ENCODE data around the gene HCAR2. TPM values are rescaled to one million over a fixed set of nuclear protein-coding genes. Genes with fewer than 3 reads are reported as not detected.
"Not testable (repeated sequence)": the region's sequence is repeated elsewhere in the genome, so short reads cannot be mapped to it uniquely, and the experiment has no call there.

Gene HCAR2
- total RNA-seq, 3 donors from 2014 or later (not counting 1 experiment from before 2014, with no cell fraction given), result 1.3 to 8.5 (median 1.5) TPM

DNA sequence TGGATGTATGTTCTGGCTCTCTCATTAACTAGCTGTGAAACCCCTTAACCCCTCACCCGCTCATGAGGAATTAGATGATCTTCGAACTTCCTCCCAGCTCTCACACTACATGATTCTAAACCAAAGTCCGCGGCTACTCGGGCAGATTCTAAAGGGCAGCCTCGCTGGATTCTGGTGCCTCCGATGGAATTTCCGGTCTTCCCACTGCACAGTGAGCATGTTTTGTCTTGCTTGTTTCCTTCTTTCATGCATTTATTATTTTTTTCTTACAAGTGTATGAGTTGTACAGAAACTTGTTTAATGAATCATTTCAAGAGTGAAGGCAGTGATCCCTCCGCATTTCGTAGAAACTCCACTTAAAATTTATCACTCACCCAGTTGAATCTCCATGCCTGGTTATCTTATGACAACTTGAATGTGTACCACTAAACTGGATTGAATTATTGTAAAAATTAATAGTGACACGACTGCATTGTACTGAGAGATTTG lies 17.9 kb upstream of the HCAR2 start:
- Histone ChIP-seq H3K9me3 (ENCODE audit: control insufficient read depth, insufficient read depth, low read length) (no peaks in the 10 kb centered on the region), H3K4me3 (ENCODE audit: low read length) (no peak overlapping the region), H3K27ac (ENCODE audit: low read length) (no peak overlapping the region), H3K36me3 (ENCODE audit: control insufficient read depth, insufficient read depth, low read length) (no peaks in the 10 kb centered on the region), H3K4me1 (ENCODE audit: control insufficient read depth, insufficient read depth, low read length) (no peaks in the 10 kb centered on the region), H3K27me3 (ENCODE audit: control insufficient read depth, insufficient read depth, low read length) (no peaks in the 10 kb centered on the region)
- ATAC-seq, result no peak
- Mint-ChIP-seq H3K27me3 (ENCODE audit: low read depth in 2 of 2) (peaks cover 0 to 4% of the 10 kb centered on the region in 2 donors), H3K9me3 (no peaks in the 10 kb centered on the region), H3K4me3 (no peak overlapping the region), H3K4me1 (no peaks in the 10 kb centered on the region), H3K36me3 (no peaks in the 10 kb centered on the region), H3K27ac (no peak overlapping the region)
- WGBS (ENCODE audit: insufficient coverage), result 91% methylated on average over 9 of the region's 11 CpGs
- intact Hi-C loops (cut with micrococcal nuclease), result no loop called here
- TF ChIP-seq, protein P1, sequence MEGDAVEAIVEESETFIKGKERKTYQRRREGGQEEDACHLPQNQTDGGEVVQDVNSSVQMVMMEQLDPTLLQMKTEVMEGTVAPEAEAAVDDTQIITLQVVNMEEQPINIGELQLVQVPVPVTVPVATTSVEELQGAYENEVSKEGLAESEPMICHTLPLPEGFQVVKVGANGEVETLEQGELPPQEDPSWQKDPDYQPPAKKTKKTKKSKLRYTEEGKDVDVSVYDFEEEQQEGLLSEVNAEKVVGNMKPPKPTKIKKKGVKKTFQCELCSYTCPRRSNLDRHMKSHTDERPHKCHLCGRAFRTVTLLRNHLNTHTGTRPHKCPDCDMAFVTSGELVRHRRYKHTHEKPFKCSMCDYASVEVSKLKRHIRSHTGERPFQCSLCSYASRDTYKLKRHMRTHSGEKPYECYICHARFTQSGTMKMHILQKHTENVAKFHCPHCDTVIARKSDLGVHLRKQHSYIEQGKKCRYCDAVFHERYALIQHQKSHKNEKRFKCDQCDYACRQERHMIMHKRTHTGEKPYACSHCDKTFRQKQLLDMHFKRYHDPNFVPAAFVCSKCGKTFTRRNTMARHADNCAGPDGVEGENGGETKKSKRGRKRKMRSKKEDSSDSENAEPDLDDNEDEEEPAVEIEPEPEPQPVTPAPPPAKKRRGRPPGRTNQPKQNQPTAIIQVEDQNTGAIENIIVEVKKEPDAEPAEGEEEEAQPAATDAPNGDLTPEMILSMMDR (IDR thresholded peaks at IDR 0.05), result no peak
- no peak for DNase-seq

DNA sequence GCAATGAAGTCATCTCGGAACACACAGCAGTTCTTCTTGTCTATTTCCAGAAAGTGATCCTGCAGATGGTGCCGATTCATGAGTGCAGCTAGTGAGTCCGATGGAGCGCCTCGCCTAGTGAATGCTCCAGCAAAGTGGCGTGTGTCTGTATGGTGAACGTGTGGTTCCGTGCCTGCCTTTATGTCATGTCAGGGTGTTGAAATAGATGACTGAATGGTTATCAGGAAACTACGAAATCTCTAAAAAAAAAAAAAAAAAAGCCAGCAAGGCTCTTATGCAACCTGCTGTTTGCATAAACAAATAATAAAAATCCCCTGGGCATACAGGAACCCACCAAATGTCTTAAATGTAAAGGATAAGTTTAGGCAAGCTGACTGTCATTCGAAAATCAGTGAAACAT lies 13.5 kb upstream of the HCAR2 start, which contains the start of gene HCAR3:
HCAR3 (minus strand) TSS at position 154 of the 400 bp plus-strand sequence; CDS start at position 80, 74 bp downstream.
- H3K36me3 Mint-ChIP-seq; H3K27ac ChIP-seq (ENCODE audit: low read length); intact Hi-C loops (cut with micrococcal nuclease); H3K27me3 Mint-ChIP-seq (ENCODE audit: low read depth in 2 of 2); H3K27me3 ChIP-seq (ENCODE audit: control insufficient read depth, insufficient read depth, low read length); H3K9me3 Mint-ChIP-seq; DNase-seq; H3K4me3 ChIP-seq (ENCODE audit: low read length); H3K27ac Mint-ChIP-seq; H3K4me1 Mint-ChIP-seq; H3K36me3 ChIP-seq (ENCODE audit: control insufficient read depth, insufficient read depth, low read length); H3K4me3 Mint-ChIP-seq; H3K4me1 ChIP-seq (ENCODE audit: control insufficient read depth, insufficient read depth, low read length); H3K9me3 ChIP-seq (ENCODE audit: control insufficient read depth, insufficient read depth, low read length): not testable (repeated sequence)
- ATAC-seq, result peak in 1 of 3 donors; percentile 64
- 88% methylated on average over 8 of the region's 10 CpGs for WGBS (ENCODE audit: insufficient coverage)

DNA sequence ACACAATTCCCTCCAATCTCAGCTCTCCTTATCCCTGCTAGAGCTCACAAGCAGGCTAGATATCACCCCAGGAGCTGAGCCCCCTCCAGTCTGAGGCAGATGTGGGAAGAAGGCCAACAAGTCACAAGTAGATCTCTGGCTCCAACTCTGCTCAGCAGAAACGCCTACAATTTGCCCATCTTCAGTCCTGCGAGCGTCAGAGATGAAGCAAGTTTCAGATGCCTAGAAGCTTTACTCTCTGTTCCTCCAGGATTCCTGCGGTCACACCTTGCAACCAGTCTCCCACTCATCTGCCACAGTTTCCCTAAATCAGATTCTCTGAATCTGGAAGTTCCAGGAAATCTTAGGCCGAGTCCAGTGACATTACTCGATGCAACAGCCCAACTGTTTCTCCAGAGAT lies 12.1 kb upstream of the HCAR2 start:
- H3K4me3 Mint-ChIP-seq; H3K27me3 ChIP-seq (ENCODE audit: control insufficient read depth, insufficient read depth, low read length); H3K4me1 Mint-ChIP-seq; intact Hi-C loops (cut with micrococcal nuclease); H3K27me3 Mint-ChIP-seq (ENCODE audit: low read depth in 2 of 2); ATAC-seq; H3K4me3 ChIP-seq (ENCODE audit: low read length); H3K9me3 ChIP-seq (ENCODE audit: control insufficient read depth, insufficient read depth, low read length); H3K4me1 ChIP-seq (ENCODE audit: control insufficient read depth, insufficient read depth, low read length); H3K36me3 Mint-ChIP-seq; H3K36me3 ChIP-seq (ENCODE audit: control insufficient read depth, insufficient read depth, low read length); H3K9me3 Mint-ChIP-seq; DNase-seq; H3K27ac ChIP-seq (ENCODE audit: low read length); H3K27ac Mint-ChIP-seq: not testable (repeated sequence)
- 90% methylated on average over 6 of the region's 6 CpGs for WGBS (ENCODE audit: insufficient coverage)

DNA sequence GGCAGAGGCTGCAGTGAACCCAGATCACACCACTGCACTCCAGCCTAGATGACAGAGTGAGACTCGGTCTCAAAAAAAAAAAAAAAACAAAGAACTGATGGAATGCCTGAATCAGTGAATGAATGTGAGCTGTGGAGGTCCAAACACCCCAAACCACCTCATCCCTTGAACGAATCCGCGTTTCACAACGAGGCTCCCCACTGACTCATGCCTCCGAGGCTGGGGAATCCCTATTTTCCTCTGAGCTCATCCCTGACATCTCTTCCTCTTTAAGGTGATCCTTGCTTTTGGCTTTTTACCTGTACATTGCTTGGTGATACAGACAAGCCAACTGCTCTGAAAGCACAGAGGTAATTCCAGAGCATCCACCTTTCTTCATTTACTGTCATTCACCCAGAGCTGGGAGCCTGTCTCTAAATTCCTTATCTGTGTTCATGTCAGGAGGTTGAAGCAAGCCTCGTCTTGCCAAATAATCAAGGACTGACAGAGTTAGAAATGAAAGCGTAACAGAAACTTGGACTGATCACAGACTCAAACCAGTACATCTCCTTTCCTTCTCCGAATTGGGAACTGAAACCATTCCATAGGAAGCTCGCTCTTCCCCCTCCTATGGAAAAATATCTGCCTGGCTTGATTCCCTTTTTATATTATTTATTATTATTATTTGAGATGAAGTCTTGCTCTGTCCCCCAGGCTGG lies 10.5 kb upstream of the HCAR2 start:
- H3K9me3 Mint-ChIP-seq, result not testable (repeated sequence)
- 79% methylated on average over 3 of the region's 10 CpGs for WGBS (ENCODE audit: insufficient coverage)

DNA sequence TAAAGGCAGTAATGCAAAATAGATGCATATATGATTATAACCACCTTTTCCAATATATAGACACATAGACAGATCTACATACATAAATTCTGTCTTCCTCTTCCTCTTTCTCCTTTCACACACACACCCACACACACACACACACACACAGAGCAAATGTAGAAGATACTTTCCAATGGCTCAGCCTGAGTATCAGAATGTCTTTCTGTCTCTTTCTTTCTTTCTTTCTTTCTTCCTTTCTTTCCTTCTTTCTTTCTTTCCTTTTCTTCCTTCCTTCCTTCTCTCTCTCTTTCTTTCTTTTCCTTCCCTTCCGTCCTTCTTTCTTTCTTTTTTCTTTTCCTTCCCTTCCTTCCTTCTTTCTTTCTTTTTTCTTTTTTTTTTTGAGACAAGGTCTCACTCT lies 8.1 kb upstream of the HCAR2 start:
- H3K4me3 ChIP-seq (ENCODE audit: low read length); H3K36me3 Mint-ChIP-seq; DNase-seq; ATAC-seq; intact Hi-C loops (cut with micrococcal nuclease); H3K4me1 Mint-ChIP-seq; H3K4me1 ChIP-seq (ENCODE audit: control insufficient read depth, insufficient read depth, low read length); H3K27me3 Mint-ChIP-seq (ENCODE audit: low read depth in 2 of 2); H3K9me3 ChIP-seq (ENCODE audit: control insufficient read depth, insufficient read depth, low read length); H3K27ac ChIP-seq (ENCODE audit: low read length); H3K9me3 Mint-ChIP-seq; H3K27me3 ChIP-seq (ENCODE audit: control insufficient read depth, insufficient read depth, low read length); H3K27ac Mint-ChIP-seq; H3K36me3 ChIP-seq (ENCODE audit: control insufficient read depth, insufficient read depth, low read length); H3K4me3 Mint-ChIP-seq: not testable (repeated sequence)
- 83% methylated on average over 1 of the region's 1 CpG for WGBS (ENCODE audit: insufficient coverage)

More for the DNA sequence above, 10.5 kb upstream of the HCAR2 start:
- DNase-seq; H3K4me3 Mint-ChIP-seq; H3K4me3 ChIP-seq (ENCODE audit: low read length); H3K27me3 ChIP-seq (ENCODE audit: control insufficient read depth, insufficient read depth, low read length); H3K4me1 ChIP-seq (ENCODE audit: control insufficient read depth, insufficient read depth, low read length); H3K9me3 ChIP-seq (ENCODE audit: control insufficient read depth, insufficient read depth, low read length); H3K27ac ChIP-seq (ENCODE audit: low read length); H3K36me3 ChIP-seq (ENCODE audit: control insufficient read depth, insufficient read depth, low read length); H3K4me1 Mint-ChIP-seq; H3K27me3 Mint-ChIP-seq (ENCODE audit: low read depth in 2 of 2); intact Hi-C loops (cut with micrococcal nuclease); H3K36me3 Mint-ChIP-seq; ATAC-seq; H3K27ac Mint-ChIP-seq: not testable (repeated sequence)

DNA sequence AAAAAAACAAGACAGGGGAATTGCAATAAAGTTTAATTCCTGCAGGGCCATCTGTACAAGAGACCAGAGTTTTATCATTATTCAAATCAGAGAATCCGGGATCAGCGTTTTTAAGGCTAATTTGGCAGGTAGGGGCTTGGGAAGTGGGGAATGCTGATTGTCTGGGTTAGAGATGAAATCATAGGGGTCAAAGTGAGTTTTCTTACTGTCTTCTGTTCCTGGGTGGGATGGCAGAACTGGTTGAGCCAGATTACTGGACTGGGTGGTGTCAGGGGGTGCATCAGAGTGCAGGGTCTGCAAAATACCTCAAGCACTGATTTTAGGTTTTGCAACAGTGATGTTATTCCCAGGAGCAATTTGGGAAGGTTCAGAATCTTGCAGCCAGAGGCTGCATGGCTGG lies 7.2 kb upstream of the HCAR2 start:
- ATAC-seq; H3K27me3 Mint-ChIP-seq (ENCODE audit: low read depth in 2 of 2); H3K27me3 ChIP-seq (ENCODE audit: control insufficient read depth, insufficient read depth, low read length); H3K4me1 Mint-ChIP-seq; H3K27ac Mint-ChIP-seq; DNase-seq; H3K4me3 ChIP-seq (ENCODE audit: low read length); H3K36me3 Mint-ChIP-seq; H3K4me3 Mint-ChIP-seq; H3K9me3 ChIP-seq (ENCODE audit: control insufficient read depth, insufficient read depth, low read length); H3K27ac ChIP-seq (ENCODE audit: low read length); H3K9me3 Mint-ChIP-seq; H3K36me3 ChIP-seq (ENCODE audit: control insufficient read depth, insufficient read depth, low read length); H3K4me1 ChIP-seq (ENCODE audit: control insufficient read depth, insufficient read depth, low read length); intact Hi-C loops (cut with micrococcal nuclease): not testable (repeated sequence)
- WGBS (ENCODE audit: insufficient coverage), result 89% methylated on average over 2 of the region's 2 CpGs

DNA sequence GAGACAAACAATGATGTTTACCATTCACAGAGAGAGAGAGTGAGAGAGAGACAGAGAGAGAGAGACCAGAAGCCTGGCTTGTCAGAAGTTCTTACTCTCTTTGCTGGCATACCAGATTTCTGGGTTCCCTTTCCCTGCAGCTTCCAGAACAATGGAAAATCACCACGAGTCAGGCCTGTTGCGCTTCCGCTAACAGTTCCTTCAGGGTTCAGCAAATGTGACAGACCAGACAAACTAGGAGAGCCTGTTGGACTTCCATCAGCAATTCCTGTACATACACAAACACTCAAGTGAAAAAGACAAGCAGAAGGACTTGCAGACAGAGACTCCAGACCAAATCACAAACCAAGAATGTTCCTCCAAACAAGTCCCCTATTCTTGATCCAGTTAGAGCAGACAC lies 6.1 kb upstream of the HCAR2 start:
- H3K4me3 Mint-ChIP-seq; H3K27ac Mint-ChIP-seq; H3K4me3 ChIP-seq (ENCODE audit: low read length); ATAC-seq; H3K4me1 ChIP-seq (ENCODE audit: control insufficient read depth, insufficient read depth, low read length); H3K27me3 ChIP-seq (ENCODE audit: control insufficient read depth, insufficient read depth, low read length); H3K27ac ChIP-seq (ENCODE audit: low read length); DNase-seq; H3K9me3 Mint-ChIP-seq; intact Hi-C loops (cut with micrococcal nuclease); H3K27me3 Mint-ChIP-seq (ENCODE audit: low read depth in 2 of 2); H3K36me3 Mint-ChIP-seq; H3K4me1 Mint-ChIP-seq; H3K9me3 ChIP-seq (ENCODE audit: control insufficient read depth, insufficient read depth, low read length); H3K36me3 ChIP-seq (ENCODE audit: control insufficient read depth, insufficient read depth, low read length): not testable (repeated sequence)
- no CpG with 5 or more reads among the region's 3 CpGs for WGBS (ENCODE audit: insufficient coverage)

All from natural killer cell (primary cell).